Retina (tissue), 1 donor: ENCODE measurements around the gene PXMP2.

Experiments used
- DNase-seq: peaks from one replicate; pipeline ENCODE4 v3.0.0-alpha.2; 2016

The PXMP2 gene

DNA sequence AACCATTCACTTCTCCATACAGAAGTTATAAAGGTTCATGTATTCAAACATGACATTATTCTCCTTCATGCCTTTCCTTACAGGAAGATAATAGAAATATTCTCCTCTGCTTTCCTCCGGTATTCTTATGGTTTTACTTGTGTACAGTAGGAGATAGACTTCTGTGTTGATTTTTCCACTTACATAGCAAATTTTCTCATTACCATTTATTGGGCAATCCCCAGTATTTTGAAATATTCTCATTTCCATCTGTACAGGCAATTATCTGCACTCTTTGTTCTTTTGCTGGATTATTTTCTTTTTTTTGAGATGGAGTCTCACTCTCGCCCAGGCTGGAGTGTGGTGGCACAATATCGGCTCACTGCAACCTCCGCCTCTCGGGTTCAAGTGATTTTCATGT, 11.0 kb downstream of the PXMP2 start:
- no peak for DNase-seq

DNA sequence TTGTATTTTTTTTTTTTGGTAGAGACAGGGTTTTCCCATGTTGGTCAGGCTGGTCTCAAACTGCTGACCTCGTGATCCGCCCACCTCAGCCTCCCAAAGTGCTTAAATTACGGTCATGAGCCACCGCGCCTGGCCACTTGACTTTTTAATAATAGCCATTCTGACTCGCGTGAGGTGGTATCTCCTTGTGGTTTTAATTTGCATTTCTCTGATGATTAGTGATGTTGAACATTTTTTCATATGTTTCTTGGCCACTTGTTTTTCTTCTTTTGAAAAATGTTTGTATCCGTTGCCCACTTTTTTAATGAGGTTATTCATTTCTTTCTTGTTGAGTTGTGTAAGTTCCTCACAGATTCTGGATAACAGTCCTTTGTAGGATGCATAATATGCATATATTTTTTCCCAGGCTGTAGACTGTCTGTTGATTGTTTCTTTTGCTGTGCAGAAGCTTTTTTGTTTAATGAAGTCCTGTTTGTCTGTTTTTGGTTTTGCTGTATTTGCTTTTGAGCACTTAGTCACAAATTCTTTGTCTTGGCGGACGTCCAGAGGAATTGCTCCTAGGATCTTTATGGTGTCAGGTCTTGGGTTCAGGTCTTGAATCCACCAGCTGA, 12.9 kb downstream of the PXMP2 start:
- DNase-seq, result no peak

DNA sequence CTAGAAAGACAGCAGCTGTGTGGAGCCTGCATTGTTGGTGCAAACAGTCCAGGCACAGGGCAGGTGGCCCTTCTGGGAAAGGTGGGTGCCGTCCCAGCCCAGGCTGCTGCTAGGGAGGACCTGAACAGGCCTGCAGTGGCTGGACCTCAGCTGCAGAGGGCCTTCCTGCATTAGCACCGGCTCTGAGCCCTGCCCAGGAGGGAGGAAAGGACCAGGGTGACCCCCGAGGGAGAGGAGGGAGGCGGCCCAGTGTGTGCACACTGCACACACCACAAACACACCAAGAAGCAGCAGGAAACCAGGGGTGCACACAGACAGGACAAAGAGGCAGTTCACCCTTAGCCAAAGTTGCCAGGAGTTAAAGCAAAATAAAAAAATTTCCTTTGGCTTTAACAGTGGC, 15.3 kb downstream of the PXMP2 start:
- no peak for DNase-seq

DNA sequence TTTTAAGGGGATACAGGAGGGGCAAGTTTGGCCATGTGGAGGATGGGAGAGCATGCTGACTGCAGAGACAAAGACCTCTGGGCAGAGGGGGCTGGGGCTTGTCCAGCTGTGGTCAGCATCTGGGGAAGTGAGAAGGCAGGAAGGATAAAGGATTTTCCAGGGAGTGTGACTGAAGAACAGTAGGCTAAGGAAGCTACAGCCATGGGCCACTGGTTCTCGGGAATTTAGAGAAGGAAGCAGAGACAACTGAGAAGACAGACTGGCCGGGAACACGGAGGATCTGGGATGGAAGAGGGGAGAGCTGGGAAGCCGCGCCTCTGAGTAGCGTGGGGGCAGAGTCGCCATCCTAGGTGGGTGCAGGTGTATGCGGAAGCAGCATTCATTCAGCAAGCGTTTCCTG, 16.3 kb downstream of the PXMP2 start:
- no peak for DNase-seq

DNA sequence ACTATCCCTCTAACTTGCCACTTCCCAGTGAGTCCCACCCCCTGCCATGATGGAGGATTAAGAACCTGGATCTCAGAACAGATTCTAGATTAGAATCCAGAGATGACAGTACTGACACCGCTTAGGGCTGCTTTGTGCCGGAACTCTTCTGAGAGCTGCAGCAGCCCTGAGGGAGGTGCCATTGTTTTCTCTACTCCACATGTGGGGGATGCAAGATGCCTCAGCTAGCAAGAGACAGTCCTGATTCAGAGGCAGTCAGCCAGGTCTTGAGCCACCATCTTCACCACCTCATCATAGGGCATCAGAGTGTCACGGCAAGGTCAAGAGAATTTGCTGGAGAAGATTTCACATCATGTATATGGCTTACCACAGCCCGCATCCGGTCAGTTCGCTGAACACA, 19.9 kb downstream of the PXMP2 start:
- DNase-seq, result no peak

DNA sequence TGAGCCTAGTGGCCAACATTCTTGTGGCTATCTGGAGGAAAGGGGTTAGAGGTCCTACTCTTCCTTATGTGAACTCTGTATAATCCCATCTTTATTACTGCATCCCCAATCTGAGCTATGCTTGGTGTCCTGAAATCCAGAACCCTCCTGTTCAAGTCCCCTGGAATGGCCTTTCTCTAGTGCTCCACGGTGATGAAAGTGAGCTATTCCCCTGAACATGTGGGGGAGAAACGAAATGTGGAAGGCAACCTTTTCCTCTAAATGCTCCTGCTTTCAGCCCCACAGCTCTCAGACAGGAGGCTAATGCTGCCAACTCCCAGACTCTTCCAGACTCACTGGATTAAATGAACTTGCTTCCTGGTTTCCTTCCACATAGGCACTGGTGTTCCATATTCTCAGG, 20.8 kb downstream of the PXMP2 start:
- no peak for DNase-seq

DNA sequence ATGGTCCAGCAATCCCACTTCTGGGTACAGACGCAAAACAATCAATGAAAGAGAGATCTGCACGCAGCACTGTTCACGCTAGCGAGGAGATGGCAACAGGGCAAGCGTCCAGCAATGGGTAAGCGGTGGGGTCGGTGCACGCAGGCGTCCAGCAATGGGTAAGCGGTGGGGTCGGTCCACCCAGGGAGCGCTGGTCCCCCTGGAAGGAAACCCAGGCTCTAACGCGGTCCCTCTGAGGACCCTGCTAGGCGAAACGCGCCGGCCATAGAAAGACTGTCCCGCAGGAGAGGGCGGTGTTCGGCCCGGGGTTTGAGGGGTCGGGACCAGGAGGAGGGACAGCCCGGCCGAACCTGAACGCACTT, 22.6 kb downstream of the PXMP2 start:
- no peak for DNase-seq

DNA sequence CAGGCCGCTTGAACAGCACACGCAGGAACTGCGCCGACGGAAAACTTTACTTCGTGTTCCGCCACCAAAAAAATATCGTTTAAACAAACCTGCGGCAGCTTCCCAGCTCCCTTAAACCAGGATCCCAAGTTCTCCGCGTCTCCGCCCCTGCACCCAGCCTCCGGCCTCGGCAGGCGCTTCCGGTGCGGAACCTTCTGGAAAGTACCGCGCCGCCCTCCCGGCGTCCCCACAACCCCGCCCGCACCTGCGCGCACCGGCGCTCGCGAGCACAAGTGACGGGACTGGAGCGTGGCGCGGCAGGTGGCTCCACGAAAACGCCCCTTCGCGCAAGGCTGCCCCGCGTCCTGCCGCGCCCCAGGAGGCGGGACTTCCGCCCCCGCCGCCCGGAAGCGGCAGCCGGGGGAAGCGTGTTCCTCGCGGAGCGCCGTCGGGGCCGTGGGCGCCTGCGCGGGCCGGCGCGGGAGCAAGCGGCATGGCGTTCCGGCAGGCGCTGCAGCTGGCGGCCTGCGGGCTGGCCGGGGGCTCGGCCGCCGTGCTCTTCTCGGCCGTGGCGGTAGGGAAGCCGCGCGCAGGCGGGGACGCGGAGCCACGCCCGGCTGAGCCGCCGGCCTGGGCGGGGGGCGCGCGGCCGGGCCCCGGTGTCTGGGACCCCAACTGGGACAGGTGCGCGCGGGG, 23.2 kb downstream of the PXMP2 start, which contains the start of gene PGAM5:
PGAM5 (plus strand) TSS at position 438 of the 675 bp plus-strand sequence; CDS start at position 473, 35 bp downstream.
- peak; percentile 91 for DNase-seq

DNA sequence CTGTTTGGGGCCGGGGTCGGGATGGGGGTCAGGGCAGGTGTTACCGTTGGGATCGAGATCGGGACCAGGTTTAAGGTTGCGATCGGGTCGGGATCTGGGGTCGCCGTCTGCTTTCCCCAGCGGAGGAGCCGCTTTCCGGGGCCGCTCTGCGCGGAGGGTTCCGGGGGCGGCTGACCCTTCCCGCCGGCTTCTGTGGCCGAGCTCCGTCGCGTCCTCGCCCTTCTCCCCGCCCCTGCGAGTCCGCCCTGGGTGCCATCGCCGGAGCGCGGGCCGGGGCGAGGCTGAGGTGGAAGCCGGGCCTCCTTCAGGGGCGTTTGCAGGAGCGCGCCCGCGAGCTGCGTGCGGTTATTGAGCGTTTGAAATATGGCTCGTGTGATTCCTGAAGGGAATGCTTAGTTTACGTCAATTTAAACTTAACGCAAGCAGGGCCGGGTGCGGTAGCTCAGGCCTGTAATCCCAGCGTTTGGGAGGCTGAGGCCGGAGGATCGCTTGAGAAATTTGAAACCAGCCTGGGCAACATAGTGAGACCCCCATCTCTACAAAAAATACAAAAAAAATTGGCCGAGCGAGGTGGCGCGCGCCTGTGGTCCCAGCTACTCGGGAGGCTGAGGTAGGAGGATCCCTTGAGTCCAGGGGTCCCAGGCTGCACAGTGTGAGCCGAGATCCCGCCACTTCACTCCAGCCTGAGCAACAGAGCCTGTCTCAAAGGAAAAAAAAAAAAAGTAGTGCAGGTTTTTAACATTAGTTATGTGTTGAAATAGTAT, 23.9 kb downstream of the PXMP2 start:
- DNase-seq, result peak; percentile 54

DNA sequence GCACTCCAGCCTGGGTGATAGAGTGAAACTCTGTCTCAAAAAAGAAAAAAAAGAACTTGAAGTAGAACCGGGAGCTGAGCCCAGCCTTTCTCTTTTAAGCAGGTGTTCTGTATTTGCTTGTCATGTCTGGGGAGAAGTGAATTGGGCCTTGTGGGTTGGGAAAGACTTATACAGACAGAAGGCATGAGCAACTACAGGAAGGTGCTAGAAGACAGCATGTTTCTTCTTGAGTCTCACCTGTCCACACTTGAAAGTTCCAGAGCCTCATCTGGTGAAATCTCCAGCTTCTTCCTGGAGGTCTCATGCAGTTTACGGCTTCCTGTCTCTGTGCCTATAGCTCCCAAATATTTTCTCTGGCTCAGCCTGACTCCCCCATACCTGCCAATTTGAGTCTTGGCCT, 25.7 kb downstream of the PXMP2 start:
- no peak for DNase-seq

DNA sequence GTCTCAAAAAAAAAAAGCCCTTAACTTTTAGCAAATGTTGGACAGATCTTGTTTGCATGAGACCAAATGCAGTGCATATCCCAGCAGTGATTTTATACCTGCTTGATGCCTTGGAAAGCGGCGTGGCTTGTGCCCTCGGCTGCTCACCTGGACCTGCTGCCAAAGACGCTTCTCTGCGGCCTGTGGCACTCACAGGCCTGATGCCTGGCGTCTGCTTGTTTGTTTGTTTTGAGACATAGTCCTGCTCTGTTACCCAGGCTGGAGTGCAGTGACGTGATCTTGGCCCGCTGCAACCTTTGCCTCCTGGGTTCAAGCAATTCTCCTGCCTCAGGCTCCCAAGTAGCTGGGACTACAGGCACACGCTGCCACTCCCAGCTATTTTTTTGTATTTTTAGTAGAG, 28.5 kb downstream of the PXMP2 start:
- DNase-seq, result no peak

DNA sequence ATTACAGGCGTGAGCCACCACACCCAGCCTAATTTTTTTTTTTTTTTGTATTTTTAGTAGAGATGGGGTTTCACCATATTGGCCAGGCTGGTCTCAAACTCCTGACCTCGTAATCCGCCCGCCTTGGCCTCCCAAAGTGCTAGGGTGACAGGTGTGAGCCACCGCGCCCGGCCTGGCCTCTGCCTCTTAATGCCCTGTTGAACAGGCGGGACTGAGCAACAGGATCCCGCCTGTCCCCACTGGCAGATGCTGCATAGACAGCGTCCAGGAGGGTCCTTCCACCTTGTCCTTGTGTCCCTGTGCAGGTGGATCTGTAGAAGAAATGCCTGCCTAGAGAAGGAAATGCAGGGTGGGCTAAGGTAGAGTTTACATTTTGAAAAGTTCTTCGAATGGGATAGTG, 29.0 kb downstream of the PXMP2 start:
- no peak for DNase-seq

DNA sequence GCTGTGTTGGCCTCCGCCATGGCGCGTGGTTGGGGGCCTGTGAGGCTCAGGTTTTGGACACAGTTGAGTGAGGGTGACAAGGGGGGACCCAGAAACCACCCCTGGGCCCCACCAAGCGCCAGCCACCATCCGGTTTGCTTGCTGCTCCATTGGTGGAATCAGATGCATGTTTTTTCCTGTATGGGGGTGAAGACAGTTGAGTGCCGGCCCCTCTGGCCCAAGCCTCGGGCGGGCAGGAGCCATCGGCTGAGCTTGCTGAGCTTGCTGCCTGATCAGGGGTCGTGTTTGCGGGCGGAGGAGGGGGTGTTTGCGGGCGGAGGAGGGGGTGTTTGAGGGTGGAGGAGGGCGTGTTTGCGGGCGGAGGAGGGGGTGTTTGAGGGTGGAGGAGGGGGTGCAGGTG, 29.6 kb downstream of the PXMP2 start:
- DNase-seq, result no peak

DNA sequence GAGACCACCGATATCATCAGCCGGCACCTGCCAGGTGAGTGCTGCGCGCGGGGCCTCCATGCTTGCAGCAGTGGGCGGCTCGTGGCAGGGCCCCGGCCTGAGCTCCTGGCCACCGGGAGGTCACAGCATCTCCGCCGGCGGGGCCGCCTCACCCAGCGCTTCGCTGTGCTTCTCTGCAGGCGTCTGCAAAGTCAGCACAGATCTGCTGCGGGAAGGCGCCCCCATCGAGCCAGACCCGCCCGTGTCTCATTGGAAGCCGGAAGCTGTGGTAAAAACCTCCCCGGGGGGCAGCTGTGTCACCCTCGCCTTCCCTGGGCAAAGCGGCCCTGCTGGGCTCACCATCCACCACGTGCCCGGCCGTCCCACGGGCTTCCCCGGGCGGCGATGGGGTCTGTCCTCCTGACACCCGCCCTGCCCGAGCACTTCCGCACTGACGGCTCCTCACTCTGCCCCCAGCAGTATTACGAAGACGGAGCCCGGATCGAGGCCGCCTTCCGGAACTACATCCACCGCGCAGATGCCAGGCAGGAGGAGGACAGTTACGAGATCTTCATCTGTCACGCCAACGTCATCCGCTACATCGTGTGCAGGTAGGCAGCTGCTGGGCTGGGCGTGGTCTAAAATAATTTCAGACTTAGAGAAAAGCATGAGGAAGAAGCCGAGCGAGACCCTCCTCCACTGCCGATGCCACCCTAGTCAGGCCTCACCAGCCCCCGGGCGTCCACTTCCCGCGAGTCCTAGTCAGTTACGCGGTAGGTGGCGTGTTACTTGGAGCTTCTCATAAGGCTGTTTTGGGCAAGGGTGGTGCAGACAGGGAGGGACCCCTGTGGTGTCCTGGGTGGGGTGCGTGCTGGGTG, 30.4 kb downstream of the PXMP2 start:
- DNase-seq, result no peak

DNA sequence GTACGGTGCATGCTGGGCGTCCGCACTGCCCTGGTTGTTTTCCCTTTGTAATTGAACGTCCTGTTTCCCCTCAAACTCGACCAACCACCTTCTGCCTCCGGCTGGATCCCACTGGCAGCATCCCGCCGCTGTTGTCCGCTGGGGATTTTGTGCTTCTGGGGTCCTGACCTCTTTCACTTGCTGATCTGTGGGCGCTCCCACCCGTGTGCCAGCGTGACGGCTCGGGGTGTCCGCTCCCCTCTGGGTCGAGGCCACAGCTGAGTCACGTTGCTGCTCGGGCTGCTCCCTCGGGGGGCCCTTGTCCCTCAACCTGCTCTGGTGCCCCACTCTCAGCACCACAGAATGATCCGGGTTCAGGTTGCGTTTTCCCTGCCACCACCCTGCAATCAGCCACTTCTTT, 31.3 kb downstream of the PXMP2 start:
- no peak for DNase-seq

DNA sequence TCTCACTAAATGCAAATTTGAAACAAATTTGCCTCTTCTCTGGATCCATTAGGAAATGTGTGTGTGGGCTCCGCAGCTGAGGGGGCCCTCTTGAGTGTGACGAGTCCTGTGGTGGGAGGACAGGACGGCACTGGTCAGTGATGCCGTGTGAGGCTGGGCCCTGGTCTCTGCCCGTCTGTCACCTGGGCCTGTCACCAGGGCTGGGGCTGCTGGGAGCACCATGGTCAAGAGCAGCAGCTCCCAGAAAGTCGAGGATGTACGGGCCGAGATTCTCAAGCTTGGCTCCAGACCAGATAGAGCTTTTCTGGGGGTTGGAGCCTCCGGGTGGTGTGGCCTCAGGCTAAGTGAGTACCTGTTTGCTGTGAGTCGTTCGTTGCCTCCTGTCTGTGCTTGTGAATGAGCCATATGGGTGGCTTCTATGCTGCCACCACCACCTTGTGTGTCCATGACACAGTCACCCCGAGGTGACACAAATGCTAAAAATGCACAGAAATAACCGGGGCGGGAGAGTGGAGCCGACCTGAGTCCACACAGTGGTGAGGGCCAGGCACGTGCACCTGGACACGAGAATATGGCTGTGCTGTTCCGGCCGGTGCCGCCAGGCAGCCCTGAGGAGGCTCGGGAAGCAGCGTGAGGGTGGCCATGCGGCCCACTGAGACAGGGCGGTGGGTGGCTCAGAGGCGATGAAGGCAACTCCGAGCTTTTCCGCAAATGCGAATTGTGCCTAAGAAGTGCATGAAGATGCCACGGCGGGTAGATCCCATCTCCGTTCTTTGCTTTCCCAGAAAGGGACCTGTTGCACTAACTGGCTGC, 32.0 kb downstream of the PXMP2 start:
- DNase-seq, result no peak

DNA sequence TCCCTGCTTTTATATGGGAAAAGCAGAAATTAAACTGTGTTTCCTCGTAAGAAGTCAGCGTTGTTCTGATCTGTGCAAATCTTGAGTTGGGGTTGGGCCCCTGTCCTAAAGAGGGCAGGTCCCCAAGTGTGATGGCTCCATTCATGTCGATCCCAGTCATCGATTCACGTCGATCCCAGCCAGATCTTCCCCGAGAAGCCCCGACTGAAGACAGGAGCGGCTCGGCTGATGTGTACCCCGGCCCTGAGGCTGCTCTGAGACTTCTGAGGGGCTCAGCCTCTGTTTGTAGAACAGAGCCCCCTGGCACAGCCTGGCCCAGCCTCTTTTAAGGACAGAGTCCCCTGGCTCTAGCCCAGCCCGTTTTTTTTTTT, 32.6 kb downstream of the PXMP2 start:
- no peak for DNase-seq

DNA sequence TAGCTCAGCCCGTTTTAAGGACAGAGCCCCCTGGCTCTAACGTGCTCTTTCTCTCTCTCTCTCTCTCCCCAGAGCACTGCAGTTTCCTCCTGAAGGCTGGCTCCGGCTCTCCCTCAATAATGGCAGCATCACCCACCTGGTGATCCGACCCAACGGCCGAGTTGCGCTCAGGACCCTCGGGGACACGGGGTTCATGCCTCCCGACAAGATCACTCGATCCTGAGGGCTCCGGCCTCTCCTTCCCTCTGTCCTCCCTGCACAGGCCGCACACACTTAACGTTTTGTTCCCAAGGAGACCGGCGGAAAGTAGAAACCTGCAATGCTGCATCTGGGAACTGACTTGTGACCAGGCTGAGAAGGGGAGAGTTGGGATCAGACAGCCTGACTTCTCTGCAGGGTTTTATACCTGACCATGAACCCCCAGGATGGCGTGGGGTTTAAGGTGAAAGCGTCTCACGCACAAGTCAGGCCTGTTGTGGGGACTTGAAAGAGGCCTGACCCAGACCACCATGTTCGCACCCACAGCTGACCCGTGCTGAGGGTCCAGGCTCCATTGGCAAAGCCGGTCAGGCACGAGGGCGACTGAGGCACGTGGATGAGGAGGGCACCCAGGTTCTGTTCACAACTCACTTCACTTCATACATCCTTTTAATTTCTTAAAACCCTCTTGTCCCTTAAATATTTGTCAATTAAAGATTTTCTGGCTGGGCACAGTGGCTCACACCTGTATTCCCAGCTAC, 33.4 kb downstream of the PXMP2 start:
- DNase-seq, result no peak

DNA sequence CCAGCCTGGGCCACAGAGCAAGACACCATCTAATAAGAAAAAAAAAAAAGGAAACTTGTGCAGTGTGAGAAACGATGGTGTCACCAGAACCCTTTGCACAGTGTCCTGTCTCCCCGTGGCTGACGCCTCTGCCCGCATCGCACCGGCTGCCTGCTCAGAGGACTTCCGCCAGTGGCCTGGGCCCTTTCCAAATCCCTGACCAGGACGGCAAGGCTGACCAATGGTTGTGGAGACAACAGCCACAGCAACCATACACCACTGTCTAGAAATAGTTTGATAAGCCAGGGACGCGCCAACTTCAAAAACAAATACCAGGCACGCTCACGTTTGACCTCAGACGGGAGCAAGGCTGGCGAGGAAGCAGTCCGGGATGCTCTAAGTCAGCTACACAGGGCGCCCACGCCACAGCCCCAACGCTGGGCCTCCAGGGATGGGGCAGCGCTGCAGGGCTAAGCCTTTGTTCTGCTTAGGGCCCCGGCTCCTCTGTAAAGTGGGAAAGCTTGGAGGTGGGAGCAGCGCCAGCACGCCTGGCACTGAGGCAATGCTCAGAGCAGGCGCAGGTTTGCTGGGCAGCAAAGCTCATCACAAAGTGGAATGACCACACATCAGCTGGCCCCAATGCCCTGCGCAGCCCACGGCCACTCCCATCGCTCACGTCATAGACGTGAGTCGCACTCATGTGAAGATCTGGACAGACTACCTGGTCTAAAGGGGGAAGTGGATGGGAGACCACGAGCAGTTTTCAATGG, 35.8 kb downstream of the PXMP2 start:
- no peak for DNase-seq

DNA sequence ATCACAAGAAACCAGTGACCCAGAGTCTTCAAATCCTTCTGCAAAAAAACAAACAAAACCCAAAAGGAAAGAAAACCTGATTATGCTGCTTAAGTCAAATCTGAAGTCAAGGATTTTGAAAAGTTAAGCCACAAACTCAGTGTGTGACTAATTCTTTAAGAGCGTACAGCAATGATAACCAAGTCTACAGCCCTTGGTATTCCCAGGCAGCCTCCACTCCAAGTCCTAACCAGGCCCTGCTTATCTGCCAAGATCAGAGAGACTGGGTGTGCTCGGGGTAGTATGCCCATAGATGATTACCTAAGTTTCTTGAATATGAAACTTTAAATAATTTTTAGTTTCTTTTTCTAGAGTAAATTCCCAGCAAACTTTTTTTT, 36.4 kb downstream of the PXMP2 start:
- DNase-seq, result no peak
